Activated CD4-positive, CD25-positive, alpha-beta regulatory T cell treated with anti-CD3 and anti-CD28 coated beads, Interleukin-2, amount 50 U/mL, for 16 hours (primary cell): ENCODE data around the gene OSBPL9.
"Not testable (repeated sequence)": the region's sequence is repeated elsewhere in the genome, so short reads cannot be mapped to it uniquely, and the experiment has no call there.

Experiments
- DNase-seq: peaks from one replicate; pipeline ENCODE4 v3.0.0-alpha.2; 2020; ENCODE audit warnings: low read depth, low spot score

The OSBPL9 gene

GRCh38 chr1:51610104-51610503 lies 6.8 kb upstream of the OSBPL9 start:
- not testable (repeated sequence) for DNase-seq

- DNase-seq, result no peak
These were observed 6.3 kb upstream of the OSBPL9 start for GRCh38 chr1:51610637-51611036.

GRCh38 chr1:51612447-51612961 lies 4.4 kb upstream of the OSBPL9 start:
- no peak for DNase-seq

- DNase-seq, result no peak
These were observed 1.1 kb upstream of the OSBPL9 start for GRCh38 chr1:51615780-51616291.

GRCh38 chr1:51616490-51616889 lies 402 bp upstream of the OSBPL9 start:
- DNase-seq, result no peak

GRCh38 chr1:51618715-51619114 lies 1.8 kb downstream of the OSBPL9 start:
- DNase-seq, result no peak

GRCh38 chr1:51620470-51620869 lies 3.6 kb downstream of the OSBPL9 start:
- DNase-seq, result no peak

- DNase-seq, result no peak
These were observed 4.3 kb downstream of the OSBPL9 start for GRCh38 chr1:51621161-51621560.

- no peak for DNase-seq
These were observed 5.1 kb downstream of the OSBPL9 start for GRCh38 chr1:51621841-51622454.

GRCh38 chr1:51622455-51622913 lies 5.6 kb downstream of the OSBPL9 start:
- no peak for DNase-seq

- no peak for DNase-seq
These were observed 6.1 kb downstream of the OSBPL9 start for GRCh38 chr1:51623025-51623424.

GRCh38 chr1:51623450-51623849 lies 6.6 kb downstream of the OSBPL9 start:
- DNase-seq, result no peak

- no peak for DNase-seq
These were observed 8.0 kb downstream of the OSBPL9 start for GRCh38 chr1:51624855-51625254.

GRCh38 chr1:51627672-51628071 lies 10.8 kb downstream of the OSBPL9 start:
- no peak for DNase-seq

GRCh38 chr1:51628715-51629590 lies 12.1 kb downstream of the OSBPL9 start:
- no peak for DNase-seq

- no peak for DNase-seq
These were observed 13.0 kb downstream of the OSBPL9 start for GRCh38 chr1:51629918-51630317.

- DNase-seq, result no peak
These were observed 13.5 kb downstream of the OSBPL9 start for GRCh38 chr1:51630393-51630792.

GRCh38 chr1:51630922-51631321 lies 14.0 kb downstream of the OSBPL9 start:
- DNase-seq, result no peak

- DNase-seq, result no peak
These were observed 14.9 kb downstream of the OSBPL9 start for GRCh38 chr1:51631747-51632146.

GRCh38 chr1:51634618-51635017 lies 17.7 kb downstream of the OSBPL9 start:
- DNase-seq, result no peak

GRCh38 chr1:51635615-51636014 lies 18.7 kb downstream of the OSBPL9 start:
- DNase-seq, result no peak

- no peak for DNase-seq
These were observed 19.3 kb downstream of the OSBPL9 start for GRCh38 chr1:51636191-51636590.
